Stimulated activated naive CD8-positive, alpha-beta T cell treated with anti-CD3 and anti-CD28 coated beads, Interleukin-15, Interleukin-2, amounts not matched to agents 100 ng/mL and 50 ng/mL, for 24 hours (primary cell): Measurements from ENCODE around the gene WASL.

Experiments
- H3K27ac Mint-ChIP-seq: one replicate; pipeline ENCODE4 v1.8.0; 2021; ENCODE audit warnings: mild to moderate bottlenecking, mixed read lengths
- H3K27me3 Mint-ChIP-seq: one replicate; pipeline ENCODE4 v1.8.0; 2021; ENCODE audit warnings: mixed read lengths
- H3K36me3 Mint-ChIP-seq: one replicate; pipeline ENCODE4 v1.8.0; 2021; ENCODE audit warnings: low read depth, mixed read lengths
- H3K4me1 Mint-ChIP-seq: one replicate; pipeline ENCODE4 v1.8.0; 2021; ENCODE audit warnings: low read depth, mixed read lengths
- H3K4me3 Mint-ChIP-seq: one replicate; pipeline ENCODE4 v1.8.0; 2021; ENCODE audit warnings: mild to moderate bottlenecking, mixed read lengths
- H3K9me3 Mint-ChIP-seq: one replicate; pipeline ENCODE4 v1.8.0; 2021; ENCODE audit warnings: mixed read lengths

WASL gene

DNA sequence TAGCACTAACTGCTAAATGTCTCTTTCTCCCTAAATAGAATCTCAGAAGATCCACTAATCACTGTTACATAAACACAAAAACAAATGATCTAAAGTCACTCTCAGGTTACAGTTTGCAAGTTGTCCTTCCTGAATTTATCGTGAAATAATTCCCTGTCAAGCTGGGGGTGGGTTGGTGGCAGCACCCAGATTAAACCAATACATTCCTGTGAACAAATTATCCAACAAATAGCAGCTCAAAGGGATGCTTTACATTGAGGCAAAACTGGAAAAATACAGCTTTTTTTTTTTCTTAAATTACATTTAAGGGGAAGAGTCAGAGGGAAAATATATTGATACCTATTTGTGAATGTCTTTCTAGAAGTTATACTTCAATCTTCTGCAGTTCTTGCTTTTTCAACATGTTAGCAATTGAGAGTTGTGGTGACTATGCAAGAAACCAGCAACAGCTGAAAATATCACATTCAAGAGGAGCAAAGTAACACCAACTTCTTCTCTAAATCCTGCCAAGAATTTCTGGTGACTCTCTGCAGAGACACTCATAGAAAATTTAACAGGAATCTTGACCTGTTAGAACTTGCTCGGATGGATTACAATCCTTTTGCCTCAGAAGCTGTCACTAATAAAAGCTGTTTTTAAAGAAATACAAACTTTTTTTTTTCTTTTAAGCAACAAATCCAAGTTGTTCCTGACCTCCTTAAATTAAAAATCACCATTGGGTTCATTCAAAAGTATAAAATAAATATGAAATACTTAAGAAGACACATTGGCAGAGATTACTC lies 74.2 kb downstream of the WASL start:
- Mint-ChIP-seq H3K4me1 (no peaks in the 10 kb centered on the region), H3K27ac (no peak overlapping the region), H3K4me3 (no peak overlapping the region), H3K36me3 (no peaks in the 10 kb centered on the region), H3K27me3 (peaks cover 9% of the 10 kb centered on the region), H3K9me3 (no peaks in the 10 kb centered on the region)

DNA sequence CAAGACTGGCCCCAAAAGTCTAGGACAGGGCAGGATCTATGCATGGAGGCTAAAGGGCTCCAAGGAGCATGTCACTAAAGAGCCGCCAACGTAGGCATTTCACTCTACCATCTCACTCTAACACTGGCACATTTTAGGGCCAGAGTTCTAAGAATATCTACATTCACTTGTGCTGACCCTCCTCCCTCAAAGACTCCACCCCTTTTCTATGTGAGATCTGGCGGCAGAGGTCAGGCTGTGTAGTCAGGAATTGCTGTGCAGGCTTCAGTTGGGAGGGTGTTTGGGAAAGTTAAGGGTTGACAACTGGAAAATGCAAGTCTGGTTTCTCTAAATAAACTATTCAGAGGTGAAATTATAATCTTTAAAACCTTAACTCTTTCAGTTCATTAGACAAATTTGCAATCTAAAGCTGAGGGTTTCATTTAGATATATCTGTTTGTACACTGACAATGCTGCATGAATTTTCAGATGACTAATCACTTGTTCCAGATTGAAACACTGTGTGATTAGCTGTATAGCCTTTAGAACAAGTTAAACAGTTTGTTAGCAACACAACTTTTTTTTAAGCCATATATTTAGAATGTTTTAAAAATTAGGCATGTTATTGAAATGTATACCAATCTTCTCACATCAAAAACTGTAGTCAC lies 74.9 kb downstream of the WASL start:
- no peak overlapping the region for H3K27ac Mint-ChIP-seq
- no peaks in the 10 kb centered on the region for H3K4me1 Mint-ChIP-seq
- no peak overlapping the region for H3K4me3 Mint-ChIP-seq
- no peaks in the 10 kb centered on the region for H3K9me3 Mint-ChIP-seq
- H3K36me3 Mint-ChIP-seq, result no peaks in the 10 kb centered on the region
- peaks cover 9% of the 10 kb centered on the region for H3K27me3 Mint-ChIP-seq

DNA sequence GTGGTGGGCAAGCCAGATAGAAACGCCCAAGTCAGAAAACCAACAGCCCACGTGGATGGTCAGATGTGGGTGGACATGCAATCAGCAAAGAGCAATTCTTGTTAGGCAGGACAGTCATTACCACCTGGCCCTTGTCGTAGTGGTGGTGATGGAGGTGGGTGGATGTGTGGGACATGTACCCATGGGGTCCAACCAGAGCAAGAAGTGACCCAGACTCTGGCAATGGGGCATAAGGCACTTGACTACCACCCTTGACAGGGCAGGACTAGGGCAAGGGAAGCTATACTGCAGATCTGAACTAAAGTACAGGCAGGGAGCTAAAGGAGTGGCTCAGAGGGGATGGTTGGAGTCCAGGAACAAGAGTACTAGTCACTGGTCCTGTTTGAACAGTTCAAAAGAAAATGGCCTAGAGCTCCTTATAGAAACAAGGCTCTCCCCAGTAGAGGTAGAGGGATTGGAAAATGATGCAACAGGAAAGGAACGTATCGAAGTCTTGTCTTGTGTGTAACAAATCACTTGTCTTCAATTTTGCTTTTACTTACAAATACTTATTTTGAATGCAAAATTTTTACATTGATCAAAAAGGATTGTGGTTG lies 75.6 kb downstream of the WASL start:
- Mint-ChIP-seq H3K36me3 (no peaks in the 10 kb centered on the region), H3K4me1 (no peaks in the 10 kb centered on the region), H3K27ac (no peak overlapping the region), H3K9me3 (no peaks in the 10 kb centered on the region), H3K27me3 (peaks cover 9% of the 10 kb centered on the region), H3K4me3 (no peak overlapping the region)

DNA sequence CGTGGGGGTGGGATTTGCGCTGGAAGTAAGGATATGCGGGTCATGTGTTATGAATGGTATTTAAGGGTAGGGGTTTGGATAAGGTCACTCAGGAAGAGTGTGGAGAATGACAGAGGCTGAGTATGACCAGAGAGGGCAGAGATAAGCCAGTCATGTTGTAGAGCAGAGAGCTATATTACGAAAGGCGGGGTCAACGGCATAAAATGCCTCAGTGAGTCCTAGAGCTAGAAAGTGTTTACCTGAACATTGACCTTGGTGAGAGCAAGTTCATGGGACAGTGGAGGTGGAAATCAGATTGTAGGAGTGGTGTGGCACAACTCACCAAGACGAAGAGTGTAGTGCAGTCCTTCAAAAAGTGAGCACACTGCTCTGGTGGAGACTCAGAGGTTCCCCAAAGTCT lies 79.3 kb downstream of the WASL start:
- H3K27me3 Mint-ChIP-seq, result peaks cover 20% of the 10 kb centered on the region

DNA sequence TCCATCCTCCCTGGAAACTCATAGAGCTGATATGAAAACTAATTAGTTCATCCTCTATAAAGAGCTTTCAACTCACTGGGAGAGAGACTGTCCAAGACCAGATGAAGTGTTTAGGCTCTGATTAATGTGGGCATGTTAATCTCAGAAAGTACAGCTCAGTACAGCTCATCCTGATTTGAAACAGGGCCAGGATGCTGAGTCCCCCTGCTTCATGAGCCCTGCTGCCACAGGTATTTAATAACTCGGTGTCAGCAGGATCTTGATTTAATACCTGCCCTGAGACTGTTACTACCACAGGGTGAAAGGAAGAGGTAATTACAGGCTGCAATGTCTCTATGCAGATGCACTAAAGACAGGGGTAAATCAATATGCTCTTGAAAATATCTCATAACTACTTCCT lies 82.3 kb downstream of the WASL start:
- H3K27me3 Mint-ChIP-seq, result peaks cover 39% of the 10 kb centered on the region
- H3K27ac Mint-ChIP-seq, result no peak overlapping the region
- H3K36me3 Mint-ChIP-seq, result no peaks in the 10 kb centered on the region
- no peaks in the 10 kb centered on the region for H3K4me1 Mint-ChIP-seq
- H3K4me3 Mint-ChIP-seq, result no peak overlapping the region
- H3K9me3 Mint-ChIP-seq, result no peaks in the 10 kb centered on the region

More for the DNA sequence above, 79.3 kb downstream of the WASL start:
- Mint-ChIP-seq H3K4me3 (no peak overlapping the region), H3K4me1 (no peaks in the 10 kb centered on the region), H3K27ac (no peak overlapping the region), H3K36me3 (no peaks in the 10 kb centered on the region), H3K9me3 (no peaks in the 10 kb centered on the region)

DNA sequence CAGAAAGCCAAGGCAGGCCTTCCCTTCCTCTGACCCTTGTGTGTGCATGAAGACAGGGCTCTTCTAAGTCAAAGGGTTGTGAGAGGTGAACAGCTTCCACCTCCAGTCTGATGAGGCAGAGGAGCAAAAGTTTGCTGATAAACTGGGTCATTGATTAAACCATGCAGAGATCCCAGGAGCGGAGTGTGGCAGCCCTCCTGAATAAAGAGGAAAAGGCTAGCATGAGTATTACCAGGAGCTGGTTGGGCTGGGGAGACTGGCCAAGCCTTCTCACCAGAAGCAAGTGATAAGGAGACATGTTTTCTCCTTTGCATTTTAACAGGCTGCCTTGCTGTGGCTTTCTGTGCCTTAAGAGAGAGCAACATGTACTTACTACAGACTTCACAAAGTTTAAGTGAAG lies 82.9 kb downstream of the WASL start:
- Mint-ChIP-seq H3K9me3 (no peaks in the 10 kb centered on the region), H3K27ac (no peak overlapping the region)

DNA sequence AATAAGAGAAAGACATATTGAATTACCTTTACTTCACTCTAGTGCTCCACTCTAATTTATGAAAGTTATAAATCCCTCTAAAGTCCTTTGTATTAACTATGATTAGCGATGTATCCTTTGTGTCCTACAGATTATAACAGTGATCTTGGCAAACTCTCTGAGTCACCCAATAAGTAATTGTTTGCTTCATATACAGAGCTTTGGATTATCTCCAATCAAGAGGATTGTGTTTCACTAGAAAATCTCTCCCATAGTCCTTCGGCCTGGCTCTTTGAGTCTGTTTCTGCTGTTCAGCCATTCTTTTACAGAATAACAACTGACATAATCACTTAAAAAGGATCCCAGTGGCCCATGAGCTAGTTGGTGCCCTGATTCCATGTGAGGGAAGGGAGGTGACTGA lies 83.6 kb downstream of the WASL start:
- Mint-ChIP-seq H3K27me3 (peaks cover 36% of the 10 kb centered on the region), H3K36me3 (no peaks in the 10 kb centered on the region), H3K4me3 (no peak overlapping the region), H3K9me3 (no peaks in the 10 kb centered on the region), H3K4me1 (no peaks in the 10 kb centered on the region), H3K27ac (no peak overlapping the region)

More for the DNA sequence above, 82.9 kb downstream of the WASL start:
- H3K27me3 Mint-ChIP-seq, result peaks cover 33% of the 10 kb centered on the region
- no peaks in the 10 kb centered on the region for H3K36me3 Mint-ChIP-seq
- H3K4me3 Mint-ChIP-seq, result no peak overlapping the region
- H3K4me1 Mint-ChIP-seq, result no peaks in the 10 kb centered on the region

DNA sequence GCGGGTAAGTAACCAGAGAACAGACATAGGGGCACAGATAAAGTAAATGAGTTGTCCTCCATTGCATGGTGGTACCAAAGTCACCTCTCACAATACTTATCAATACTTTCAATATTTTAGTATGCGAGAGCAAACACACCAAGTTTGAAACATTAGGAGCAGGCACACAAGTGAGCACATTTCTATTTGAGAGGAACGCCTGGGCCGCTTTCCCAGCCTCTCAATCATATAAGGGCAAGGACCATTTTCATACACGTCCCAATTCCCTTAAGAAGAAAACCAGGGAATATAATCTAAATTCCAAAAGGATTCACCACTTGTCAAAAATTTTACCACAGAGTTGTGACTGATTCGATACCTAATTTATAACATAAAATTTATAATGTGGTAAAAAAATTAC lies 85.6 kb downstream of the WASL start:
- H3K4me3 Mint-ChIP-seq, result no peak overlapping the region
- no peaks in the 10 kb centered on the region for H3K36me3 Mint-ChIP-seq
- H3K4me1 Mint-ChIP-seq, result no peaks in the 10 kb centered on the region
- peaks cover 42% of the 10 kb centered on the region for H3K27me3 Mint-ChIP-seq
- no peak overlapping the region for H3K27ac Mint-ChIP-seq
- H3K9me3 Mint-ChIP-seq, result no peaks in the 10 kb centered on the region

DNA sequence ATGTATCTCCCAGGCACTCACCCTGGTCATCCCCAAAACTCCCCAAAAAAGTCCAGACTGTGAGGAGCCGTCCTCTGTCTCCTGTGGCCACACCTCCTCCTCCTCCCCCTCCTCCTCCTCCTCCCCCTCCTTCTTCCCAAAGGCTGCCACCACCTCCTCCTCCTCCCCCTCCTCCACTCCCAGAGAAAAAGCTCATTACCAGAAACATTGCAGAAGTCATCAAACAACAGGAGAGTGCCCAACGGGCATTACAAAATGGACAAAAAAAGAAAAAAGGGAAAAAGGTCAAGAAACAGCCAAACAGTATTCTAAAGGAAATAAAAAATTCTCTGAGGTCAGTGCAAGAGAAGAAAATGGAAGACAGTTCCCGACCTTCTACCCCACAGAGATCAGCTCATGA lies 86.0 kb downstream of the WASL start:
- H3K27me3 Mint-ChIP-seq, result peaks cover 42% of the 10 kb centered on the region
- no peak overlapping the region for H3K27ac Mint-ChIP-seq
- H3K4me3 Mint-ChIP-seq, result no peak overlapping the region
- H3K36me3 Mint-ChIP-seq, result no peaks in the 10 kb centered on the region
- no peaks in the 10 kb centered on the region for H3K9me3 Mint-ChIP-seq
- no peaks in the 10 kb centered on the region for H3K4me1 Mint-ChIP-seq

DNA sequence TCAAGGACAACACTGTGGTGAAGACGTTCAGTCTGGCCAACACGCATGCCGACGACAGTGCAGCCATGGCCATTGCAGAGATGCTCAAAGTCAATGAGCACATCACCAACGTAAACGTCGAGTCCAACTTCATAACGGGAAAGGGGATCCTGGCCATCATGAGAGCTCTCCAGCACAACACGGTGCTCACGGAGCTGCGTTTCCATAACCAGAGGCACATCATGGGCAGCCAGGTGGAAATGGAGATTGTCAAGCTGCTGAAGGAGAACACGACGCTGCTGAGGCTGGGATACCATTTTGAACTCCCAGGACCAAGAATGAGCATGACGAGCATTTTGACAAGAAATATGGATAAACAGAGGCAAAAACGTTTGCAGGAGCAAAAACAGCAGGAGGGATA lies 86.5 kb downstream of the WASL start:
- no peaks in the 10 kb centered on the region for H3K4me1 Mint-ChIP-seq
- no peak overlapping the region for H3K4me3 Mint-ChIP-seq
- H3K27ac Mint-ChIP-seq, result no peak overlapping the region
- no peaks in the 10 kb centered on the region for H3K36me3 Mint-ChIP-seq
- H3K9me3 Mint-ChIP-seq, result no peaks in the 10 kb centered on the region
- H3K27me3 Mint-ChIP-seq, result peaks cover 42% of the 10 kb centered on the region

DNA sequence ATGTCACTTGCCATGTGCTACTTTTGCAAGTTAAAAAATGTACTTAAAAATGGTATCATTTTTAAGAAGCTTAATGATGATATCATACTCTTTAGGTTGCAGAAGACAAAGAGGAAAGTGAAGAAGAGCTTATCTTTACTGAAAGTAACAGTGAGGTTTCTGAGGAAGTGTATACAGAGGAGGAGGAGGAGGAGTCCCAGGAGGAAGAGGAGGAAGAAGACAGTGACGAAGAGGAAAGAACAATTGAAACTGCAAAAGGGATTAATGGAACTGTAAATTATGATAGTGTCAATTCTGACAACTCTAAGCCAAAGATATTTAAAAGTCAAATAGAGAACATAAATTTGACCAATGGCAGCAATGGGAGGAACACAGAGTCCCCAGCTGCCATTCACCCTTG lies 87.0 kb downstream of the WASL start:
- Mint-ChIP-seq H3K4me3 (no peak overlapping the region), H3K9me3 (no peaks in the 10 kb centered on the region), H3K27me3 (peaks cover 46% of the 10 kb centered on the region), H3K36me3 (no peaks in the 10 kb centered on the region), H3K4me1 (no peaks in the 10 kb centered on the region), H3K27ac (no peak overlapping the region)

DNA sequence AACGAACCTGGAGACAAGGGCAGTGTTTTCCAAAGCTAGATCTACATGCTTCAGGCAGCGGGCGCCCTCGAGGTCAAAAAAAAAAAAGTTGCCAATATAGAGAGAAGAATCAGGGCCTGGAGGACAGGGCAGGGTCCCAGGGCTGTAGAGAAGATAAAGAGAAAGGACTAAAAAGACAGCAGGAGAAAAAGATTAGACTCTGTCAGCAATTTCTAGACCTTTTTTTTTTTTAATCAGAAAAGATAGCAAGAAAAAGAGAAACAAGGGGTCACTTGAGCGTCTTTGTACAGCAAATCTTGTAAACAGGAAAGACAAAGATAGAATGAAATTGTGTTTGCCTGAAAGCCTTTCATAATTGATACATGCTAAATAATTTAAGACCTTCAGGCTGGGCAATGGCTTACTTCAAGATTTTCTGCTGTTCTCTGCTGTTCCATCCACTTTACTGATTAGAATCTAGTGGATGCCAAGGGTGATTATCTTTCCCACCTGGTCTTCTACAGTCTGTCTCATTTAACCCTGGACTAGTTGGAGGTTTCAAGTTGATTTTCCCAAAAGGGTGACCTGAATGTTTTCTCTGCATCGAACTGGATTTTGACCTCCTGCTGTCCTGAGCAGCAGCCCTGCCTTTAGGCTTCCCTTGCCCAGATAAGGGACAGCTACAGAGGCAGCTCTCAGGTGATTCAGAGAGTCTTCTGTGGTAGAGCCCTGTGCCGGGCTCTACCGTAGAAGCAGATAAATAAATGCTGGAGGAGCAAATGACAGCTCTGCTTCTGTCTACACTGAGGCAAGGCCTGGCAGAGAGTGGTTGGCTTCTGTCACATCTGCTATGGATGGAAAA lies 88.1 kb downstream of the WASL start:
- Mint-ChIP-seq H3K27me3 (peaks cover 45% of the 10 kb centered on the region), H3K4me1 (no peaks in the 10 kb centered on the region), H3K9me3 (no peaks in the 10 kb centered on the region), H3K4me3 (no peak overlapping the region), H3K27ac (no peak overlapping the region), H3K36me3 (no peaks in the 10 kb centered on the region)

DNA sequence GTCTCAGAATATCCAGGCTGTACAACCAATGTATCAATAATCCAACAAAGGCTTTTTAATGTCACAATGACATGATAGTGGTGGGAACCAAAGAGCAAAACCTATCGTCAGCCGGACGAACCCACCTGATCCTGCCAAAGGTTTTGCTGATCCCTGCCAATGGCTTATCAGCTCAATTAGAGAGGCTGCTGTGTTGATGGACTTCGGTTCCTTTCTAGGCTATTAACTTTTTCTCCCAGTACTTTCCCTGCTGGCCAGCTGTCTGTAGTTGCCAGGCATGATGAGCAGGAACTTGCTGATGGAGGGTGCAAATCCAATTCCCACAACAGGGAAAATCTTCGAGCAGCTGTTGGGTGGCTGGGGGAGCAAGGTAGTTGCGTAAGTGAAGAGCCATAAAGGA lies 90.8 kb downstream of the WASL start:
- H3K36me3 Mint-ChIP-seq, result no peaks in the 10 kb centered on the region
- no peak overlapping the region for H3K4me3 Mint-ChIP-seq
- H3K27me3 Mint-ChIP-seq, result peaks cover 35% of the 10 kb centered on the region
- H3K9me3 Mint-ChIP-seq, result no peaks in the 10 kb centered on the region
- H3K27ac Mint-ChIP-seq, result no peak overlapping the region
- no peaks in the 10 kb centered on the region for H3K4me1 Mint-ChIP-seq

DNA sequence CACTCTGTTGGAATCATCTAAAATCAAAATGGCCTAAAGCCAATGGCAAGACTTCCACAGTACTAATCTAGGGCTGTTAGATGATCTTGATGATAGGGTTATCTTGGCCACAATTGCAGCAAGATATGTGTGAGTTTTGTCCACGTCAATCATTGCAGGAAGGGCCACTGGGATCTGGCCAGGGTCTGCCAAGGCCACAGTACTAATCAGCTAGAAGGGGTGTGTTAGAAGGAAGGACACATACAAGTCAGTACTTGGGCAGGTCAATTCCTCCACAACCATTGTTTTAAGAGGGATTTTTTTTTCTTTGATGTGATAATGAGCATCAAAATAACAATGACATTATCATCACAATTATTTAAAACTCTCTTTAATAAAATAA lies 91.5 kb downstream of the WASL start:
- Mint-ChIP-seq H3K4me1 (no peaks in the 10 kb centered on the region), H3K27me3 (peaks cover 31% of the 10 kb centered on the region), H3K36me3 (no peaks in the 10 kb centered on the region), H3K9me3 (no peaks in the 10 kb centered on the region), H3K27ac (no peak overlapping the region), H3K4me3 (no peak overlapping the region)
